IPS-20b (cell line): ENCODE data around the gene CCDC93.

Experiments used
- H3K27ac ChIP-seq: one replicate; pipeline ENCODE4 v1.5.1; 2013; ENCODE audit warnings: low read length
- H3K27me3 ChIP-seq: 2 replicates; pipeline ENCODE4 v1.6.1; 2013; ENCODE audit warnings: mild to moderate bottlenecking, low read length, inconsistent platforms; ENCODE audit not compliant: insufficient read depth
- H3K36me3 ChIP-seq: 2 replicates; pipeline ENCODE4 v1.6.1; 2013; ENCODE audit warnings: low read depth, mild to moderate bottlenecking, inconsistent platforms, low read length, moderate library complexity; ENCODE audit not compliant: insufficient read depth
- H3K4me1 ChIP-seq: 2 replicates; pipeline ENCODE4 v1.6.1; 2013; ENCODE audit warnings: mild to moderate bottlenecking, control low read depth, inconsistent platforms, low read length, moderate library complexity; ENCODE audit not compliant: insufficient read depth
- H3K4me3 ChIP-seq: 2 replicates; pipeline ENCODE4 v1.5.1; 2013; ENCODE audit warnings: mild to moderate bottlenecking, low read length, inconsistent platforms
- H3K9ac ChIP-seq: 2 replicates; pipeline ENCODE4 v1.6.1; 2013; ENCODE audit warnings: low read depth, mild to moderate bottlenecking, inconsistent platforms, low read length, moderate library complexity
- H3K9me3 ChIP-seq: 2 replicates; pipeline ENCODE4 v1.6.1; 2013; ENCODE audit warnings: mild to moderate bottlenecking, low read depth, low read length, inconsistent platforms; ENCODE audit not compliant: insufficient read depth

CCDC93 gene

DNA sequence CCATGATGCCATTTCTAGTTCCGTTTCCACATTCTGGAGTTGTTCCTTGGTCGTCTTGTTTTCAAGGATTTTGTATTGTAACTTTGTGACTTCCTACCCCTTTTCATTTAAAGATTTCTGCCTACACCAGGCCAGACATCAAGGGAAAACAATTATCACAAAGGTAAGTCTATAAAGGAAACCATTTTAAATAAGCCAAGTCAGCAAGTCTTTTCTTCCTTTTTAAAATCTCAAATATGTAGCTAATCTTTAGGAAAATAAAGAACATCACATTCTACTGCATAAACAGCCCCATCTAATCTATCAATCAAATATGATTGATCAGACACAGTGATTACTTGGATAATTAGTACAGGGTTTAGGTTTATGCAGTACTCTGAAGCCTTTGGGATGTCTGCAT lies 38.6 kb upstream of the CCDC93 start:
- no peaks in the 10 kb centered on the region for H3K36me3 ChIP-seq
- no peak overlapping the region for H3K27ac ChIP-seq
- no peaks in the 10 kb centered on the region for H3K4me1 ChIP-seq
- no peaks in the 10 kb centered on the region for H3K9me3 ChIP-seq
- H3K4me3 ChIP-seq: no peak overlapping the region
- no peaks in the 10 kb centered on the region for H3K27me3 ChIP-seq
- no peak overlapping the region for H3K9ac ChIP-seq

DNA sequence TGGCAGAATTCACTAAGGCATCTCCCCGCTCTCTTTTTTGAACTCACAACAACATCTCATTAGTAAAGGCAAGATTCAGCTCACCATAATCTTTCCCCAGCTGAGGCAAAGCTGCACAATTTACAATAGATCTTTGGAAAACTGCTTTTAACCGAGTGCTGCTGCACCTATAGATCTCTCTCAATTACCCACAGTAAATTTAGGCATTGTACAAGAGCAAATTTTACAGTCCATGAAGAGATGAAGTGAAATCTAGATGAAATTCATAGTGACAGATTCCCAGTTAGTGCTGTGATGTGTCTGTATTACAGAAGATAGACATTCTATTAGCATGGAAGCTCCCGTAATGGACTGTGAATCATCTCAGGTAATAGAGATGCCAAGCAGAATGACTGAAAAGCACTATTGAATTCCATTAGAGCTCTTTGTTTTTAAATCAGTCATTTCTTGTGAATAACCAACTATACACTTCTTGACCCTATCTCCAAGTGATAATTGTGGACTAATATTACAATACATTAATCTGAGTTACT lies 38.0 kb upstream of the CCDC93 start:
- H3K27ac ChIP-seq: no peak overlapping the region

GRCh38 chr2:118050974-118051373 lies 37.1 kb upstream of the CCDC93 start:
- Histone ChIP-seq H3K27ac (no peak overlapping the region), H3K9me3 (no peaks in the 10 kb centered on the region), H3K27me3 (no peaks in the 10 kb centered on the region), H3K4me1 (no peaks in the 10 kb centered on the region; the same call in 1 of the 2 replicates), H3K36me3 (no peaks in the 10 kb centered on the region), H3K9ac (no peak overlapping the region), H3K4me3 (no peak overlapping the region)

More for the DNA sequence above, 38.0 kb upstream of the CCDC93 start:
- Histone ChIP-seq H3K9ac (no peak overlapping the region), H3K4me3 (no peak overlapping the region), H3K36me3 (no peaks in the 10 kb centered on the region), H3K4me1 (no peaks in the 10 kb centered on the region; the same call in 1 of the 2 replicates), H3K9me3 (no peaks in the 10 kb centered on the region), H3K27me3 (no peaks in the 10 kb centered on the region)

GRCh38 chr2:118050386-118050785 lies 36.5 kb upstream of the CCDC93 start:
- H3K36me3 ChIP-seq: no peaks in the 10 kb centered on the region
- no peak overlapping the region for H3K9ac ChIP-seq
- no peak overlapping the region for H3K4me3 ChIP-seq
- no peaks in the 10 kb centered on the region for H3K9me3 ChIP-seq
- no peak overlapping the region for H3K27ac ChIP-seq
- no peaks in the 10 kb centered on the region; the same call in 1 of the 2 replicates for H3K4me1 ChIP-seq
- H3K27me3 ChIP-seq: no peaks in the 10 kb centered on the region

- Histone ChIP-seq H3K9me3 (no peaks in the 10 kb centered on the region), H3K4me3 (no peak overlapping the region), H3K9ac (no peak overlapping the region), H3K27me3 (no peaks in the 10 kb centered on the region), H3K27ac (no peak overlapping the region), H3K36me3 (no peaks in the 10 kb centered on the region), H3K4me1 (no peaks in the 10 kb centered on the region; the same call in 1 of the 2 replicates)
Measured at GRCh38 chr2:118049816-118050140, 35.9 kb upstream of the CCDC93 start.

DNA sequence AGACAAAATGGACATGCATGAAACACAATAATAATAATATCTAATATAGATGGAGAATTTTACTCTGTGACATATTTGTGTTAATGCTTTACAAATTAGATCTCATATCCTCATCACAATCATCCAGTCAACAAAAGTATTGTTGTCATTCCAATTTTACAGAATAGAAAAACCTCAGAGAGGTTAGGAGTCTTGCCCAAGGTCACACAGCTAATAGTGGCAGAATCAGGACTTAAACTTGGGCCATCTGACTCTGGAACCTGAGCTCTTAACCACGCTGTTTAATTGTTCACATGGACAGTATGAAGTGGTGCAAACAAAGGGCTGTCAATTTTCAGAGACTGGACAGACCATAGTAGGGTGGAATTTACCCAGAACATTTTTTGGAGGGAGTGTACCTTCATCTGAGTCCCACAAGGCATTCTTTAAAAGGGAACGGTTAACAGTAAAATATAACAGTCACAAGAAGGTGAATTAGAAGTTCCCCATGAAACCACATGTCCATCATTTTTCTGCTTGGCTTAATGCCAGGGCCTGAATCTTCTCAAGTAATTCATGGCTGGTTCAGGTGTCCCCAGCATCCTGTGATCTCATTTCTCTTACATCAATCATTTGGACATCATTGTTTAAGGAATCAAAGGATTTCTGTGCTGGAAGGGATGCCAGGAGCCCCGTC lies 35.4 kb upstream of the CCDC93 start:
- Histone ChIP-seq H3K27me3 (no peaks in the 10 kb centered on the region), H3K9me3 (no peaks in the 10 kb centered on the region), H3K9ac (no peak overlapping the region), H3K4me1 (no peaks in the 10 kb centered on the region; the same call in 1 of the 2 replicates), H3K4me3 (no peak overlapping the region), H3K27ac (no peak overlapping the region), H3K36me3 (no peaks in the 10 kb centered on the region)

DNA sequence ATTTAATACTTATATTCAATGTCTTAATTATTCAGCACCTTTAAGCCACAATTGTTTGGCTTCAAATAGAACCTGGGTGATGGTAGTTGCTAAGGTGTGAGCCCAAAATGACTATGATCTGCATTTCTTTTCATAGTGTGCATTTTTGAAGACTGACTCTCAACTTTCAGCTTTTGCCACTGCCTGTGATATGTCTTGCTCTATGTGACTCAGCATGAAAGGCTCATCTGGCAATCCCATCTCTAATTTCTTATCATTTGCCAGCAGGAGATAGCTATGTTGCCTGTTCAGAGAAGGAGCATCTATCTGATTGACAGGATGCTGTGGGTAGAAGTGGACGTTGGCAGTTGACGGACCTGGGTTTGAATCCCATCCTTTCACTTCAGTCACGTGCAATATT lies 34.5 kb upstream of the CCDC93 start:
- Histone ChIP-seq H3K9ac (no peak overlapping the region), H3K27me3 (no peaks in the 10 kb centered on the region), H3K4me1 (no peaks in the 10 kb centered on the region; the same call in 1 of the 2 replicates), H3K36me3 (no peaks in the 10 kb centered on the region), H3K4me3 (no peak overlapping the region), H3K9me3 (no peaks in the 10 kb centered on the region), H3K27ac (no peak overlapping the region)

DNA sequence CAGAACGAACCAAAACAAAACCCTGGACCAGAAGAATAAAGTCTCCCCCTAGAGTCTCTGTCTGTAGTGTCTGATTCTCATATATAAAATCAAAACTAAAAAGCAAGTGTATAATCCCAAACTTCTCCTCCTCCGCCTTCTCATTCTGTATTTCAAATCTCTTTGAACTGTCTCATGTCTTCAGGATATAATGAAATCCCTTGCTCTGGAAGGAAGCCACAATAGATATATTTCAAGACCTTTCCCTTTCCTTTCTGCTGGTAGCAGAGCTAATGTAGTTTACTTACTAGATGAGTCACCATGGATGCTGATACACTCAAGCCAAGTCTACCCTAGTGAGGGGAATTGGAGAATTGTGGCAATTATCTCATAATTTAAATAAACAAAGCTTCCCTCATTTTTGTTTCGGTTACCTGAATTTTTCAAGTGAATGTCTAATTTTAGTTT lies 33.5 kb upstream of the CCDC93 start:
- H3K36me3 ChIP-seq: no peaks in the 10 kb centered on the region
- no peaks in the 10 kb centered on the region for H3K27me3 ChIP-seq
- H3K9me3 ChIP-seq: no peaks in the 10 kb centered on the region
- H3K27ac ChIP-seq: no peak overlapping the region
- H3K4me3 ChIP-seq: no peak overlapping the region
- no peaks in the 10 kb centered on the region; the same call in 1 of the 2 replicates for H3K4me1 ChIP-seq
- H3K9ac ChIP-seq: no peak overlapping the region

DNA sequence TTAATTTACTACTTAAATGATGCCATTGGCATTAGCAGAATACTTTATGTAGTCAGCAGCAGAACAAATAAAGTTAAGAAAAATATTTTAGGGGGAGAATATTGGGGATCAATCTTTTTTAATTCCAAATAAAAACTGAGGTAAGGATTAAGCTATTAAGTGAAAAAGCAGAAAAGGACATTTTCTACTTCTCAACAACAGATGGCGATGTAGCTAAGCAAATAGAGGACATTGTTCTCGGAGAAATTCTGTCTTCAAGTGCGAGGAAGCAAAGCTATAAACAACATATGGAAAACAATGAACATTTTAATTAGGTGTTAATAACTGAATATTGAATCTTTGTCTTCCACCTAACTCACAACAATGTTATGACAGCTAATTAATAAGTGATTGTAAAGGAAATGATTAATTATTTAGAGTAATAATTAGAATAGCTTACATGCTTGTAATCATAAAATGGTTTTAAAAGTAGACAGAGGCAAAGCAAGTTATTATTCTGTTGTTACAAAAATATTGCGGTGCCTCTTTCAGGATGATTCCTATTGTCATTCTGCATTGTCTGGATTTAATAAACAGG lies 32.9 kb upstream of the CCDC93 start:
- H3K27ac ChIP-seq: no peak overlapping the region
- no peak overlapping the region for H3K4me3 ChIP-seq

GRCh38 chr2:118045286-118045685 lies 31.4 kb upstream of the CCDC93 start:
- Histone ChIP-seq H3K27me3 (no peaks in the 10 kb centered on the region), H3K9ac (no peak overlapping the region), H3K4me1 (no peaks in the 10 kb centered on the region; the same call in 1 of the 2 replicates), H3K4me3 (no peak overlapping the region), H3K27ac (no peak overlapping the region), H3K9me3 (no peaks in the 10 kb centered on the region), H3K36me3 (no peaks in the 10 kb centered on the region)

More for the DNA sequence above, 32.9 kb upstream of the CCDC93 start:
- H3K36me3 ChIP-seq: no peaks in the 10 kb centered on the region
- no peaks in the 10 kb centered on the region; the same call in 1 of the 2 replicates for H3K4me1 ChIP-seq
- no peak overlapping the region for H3K9ac ChIP-seq
- no peaks in the 10 kb centered on the region for H3K27me3 ChIP-seq
- H3K9me3 ChIP-seq: no peaks in the 10 kb centered on the region

DNA sequence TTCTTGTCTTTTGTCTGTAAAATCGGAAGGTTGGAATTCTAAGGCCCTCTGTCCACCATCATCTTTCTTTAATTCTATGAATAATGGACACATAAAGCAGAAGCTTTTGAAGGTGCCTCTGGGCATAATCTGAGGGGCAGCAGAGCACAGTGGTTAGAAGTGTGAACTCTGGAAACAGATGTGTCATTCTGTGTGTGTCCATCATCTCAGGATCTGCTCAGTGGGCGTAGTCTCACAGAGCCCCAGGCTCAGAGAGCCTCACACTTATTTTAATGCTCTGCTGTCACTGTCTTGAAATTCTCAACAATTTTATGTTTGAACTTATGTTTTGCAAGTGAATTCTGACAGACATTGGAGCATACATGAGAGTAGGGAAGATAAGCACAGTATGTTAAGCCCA lies 31.0 kb upstream of the CCDC93 start:
- H3K4me3 ChIP-seq: no peak overlapping the region
- no peaks in the 10 kb centered on the region for H3K9me3 ChIP-seq
- H3K4me1 ChIP-seq: no peaks in the 10 kb centered on the region; the same call in 1 of the 2 replicates
- no peak overlapping the region for H3K9ac ChIP-seq
- no peaks in the 10 kb centered on the region for H3K36me3 ChIP-seq
- H3K27ac ChIP-seq: no peak overlapping the region
- H3K27me3 ChIP-seq: no peaks in the 10 kb centered on the region

DNA sequence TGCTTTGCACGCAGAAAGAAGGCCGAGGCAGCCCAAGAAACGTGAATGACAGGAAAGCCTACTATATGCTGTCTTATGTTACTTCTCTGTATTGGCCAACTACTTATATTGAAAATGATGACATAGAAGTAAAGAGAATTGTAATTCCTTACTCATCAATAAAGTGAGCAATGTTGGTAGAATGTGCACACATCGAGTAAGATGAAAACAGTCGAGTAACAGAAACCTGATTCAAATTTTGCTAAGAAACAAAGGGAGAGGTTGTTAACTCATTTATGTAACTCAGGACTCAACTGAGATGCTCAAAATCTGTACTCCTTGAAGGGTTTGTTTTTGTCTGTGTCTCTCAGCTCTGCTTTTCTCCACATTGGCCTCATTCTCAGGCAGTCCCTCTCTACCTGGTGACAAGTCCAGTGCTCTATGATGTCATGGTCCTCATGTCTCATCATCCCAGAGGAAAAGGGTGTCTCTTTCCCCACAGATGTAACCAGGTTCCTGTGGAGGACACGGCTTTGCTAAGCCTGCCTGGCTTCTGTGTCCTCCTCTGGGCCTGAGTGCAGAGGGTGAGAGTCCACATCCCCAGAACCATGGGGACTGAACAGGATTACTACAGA lies 30.3 kb upstream of the CCDC93 start:
- Histone ChIP-seq H3K27me3 (no peaks in the 10 kb centered on the region), H3K9me3 (no peaks in the 10 kb centered on the region), H3K4me3 (no peak overlapping the region), H3K27ac (no peak overlapping the region), H3K36me3 (no peaks in the 10 kb centered on the region), H3K9ac (no peak overlapping the region), H3K4me1 (no peaks in the 10 kb centered on the region; the same call in 1 of the 2 replicates)
